Body of pancreas (tissue), 4 donors: ENCODE results near the gene LRIF1. TPM values are rescaled to one million over a fixed set of nuclear protein-coding genes. Genes with fewer than 3 reads are reported as not detected.

Source experiments
- ATAC-seq: fragments of 150-250 bp; one replicate; pipeline ENCODE4 v1.9.1; 2016
- DNase-seq, 4 donors: peaks; one replicate each; pipeline ENCODE4 v3.0.0-alpha.2; 2019
- H3K27ac ChIP-seq, 4 donors: fragments of 200-600 bp; sonication (generic); 1 replicate in 3 of 4; 2 replicates in 1 of 4; pipeline versions ENCODE4 v1.5.1 to v1.6.1; 2016 to 2019; ENCODE audit warnings: mild to moderate bottlenecking in 1 of 4, mixed read lengths in 1 of 4, moderate library complexity in 1 of 4
- H3K27me3 ChIP-seq, 2 donors: fragments of 200-600 bp; sonication (generic); one replicate each; pipeline ENCODE4 v1.6.0; 2016; ENCODE audit warnings: mild to moderate bottlenecking in 1 of 2
- H3K36me3 ChIP-seq, 2 donors: fragments of 200-600 bp; sonication (generic); replicated peaks in 1 of 2; 2 replicates each; pipeline ENCODE4 v1.5.1; 2016; ENCODE audit warnings: low read depth in 2 of 2; ENCODE audit not compliant: insufficient read depth in 1 of 2
- H3K4me1 ChIP-seq: fragments of 200-600 bp; sonication (generic); one replicate; pipeline ENCODE4 v1.6.0; 2016
- H3K4me3 ChIP-seq, 2 donors: fragments of 200-600 bp; sonication (generic); 1 replicate in 1 of 2; 2 replicates in 1 of 2; pipeline ENCODE4 v1.5.1; 2016 to 2019
- H3K9me3 ChIP-seq, 3 donors: fragments of 200-600 bp; sonication (generic); 1 replicate in 2 of 3; 2 replicates in 1 of 3; pipeline ENCODE4 v1.5.1; 2016
- POLR2A ChIP-seq, 3 donors: fragments of 450-650 bp; IDR thresholded peaks; one replicate each; pipeline ENCODE4 v1.6.1; 2016; ENCODE audit warnings: antibody characterized with exemption in 3 of 3, mild to moderate bottlenecking in 2 of 3
- WGBS, 2 donors: methylation state at CpG; one replicate each; pipeline ENCODE4 v1.1.5; 2017; 5-methylcytosine and 5-hydroxymethylcytosine counted together
- intact Hi-C: fragments of 100-400 bp; cut with DNase I; formaldehyde crosslinking; loops from one replicate; pipeline ENCODE4 v1.15.1; 2023
- total RNA-seq, 2 donors: library from RNA; depleted of rRNA; stranded (reverse); fragments of >200 nt; gene quantifications; one replicate each; pipeline ENCODE4 v1.1.0, GENCODE V29; 2016
- TF ChIP-seq, protein P1 (sequence below), 7 experiments: fragments of 450-650 bp in 4 of 7; fragments of 200-600 bp in 3 of 7; sonication (generic) in 3 of 7; IDR thresholded peaks; one replicate each; pipeline ENCODE4 v1.5.1; 2016 to 2019; ENCODE audit warnings: antibody characterized with exemption in 7 of 7

LRIF1 gene
- total RNA-seq, 2 donors from 2014 or later: 3.6 to 9.9 TPM

DNA sequence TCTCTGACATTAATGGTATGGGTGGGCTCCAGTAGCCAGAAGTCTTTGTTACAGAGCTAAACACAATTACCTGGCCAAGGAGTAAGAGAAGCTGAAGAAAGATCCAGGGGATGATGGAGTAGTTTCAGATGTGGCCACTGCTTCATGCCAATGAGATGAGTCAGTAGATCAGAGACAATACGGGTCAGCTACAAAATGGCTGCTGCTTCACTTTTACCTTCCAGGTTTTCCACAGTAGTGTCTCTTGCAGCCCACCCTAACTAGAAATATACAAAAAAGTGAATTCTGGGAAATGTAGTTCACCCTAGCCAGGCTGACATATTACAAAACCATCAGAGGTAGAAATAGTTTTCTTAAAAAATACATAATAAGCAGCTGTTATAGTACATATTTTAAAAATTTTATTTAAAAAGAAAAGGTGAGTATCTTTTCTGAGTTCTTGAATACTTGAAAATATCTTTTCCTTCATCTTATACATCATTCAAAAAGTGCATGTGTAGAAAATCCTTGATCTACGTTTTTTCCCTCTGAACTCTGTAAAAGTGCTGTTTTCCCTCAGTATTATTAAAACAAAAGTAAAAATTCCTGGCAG, 36.1 kb downstream of the LRIF1 start:
- no peaks in the 10 kb centered on the region for H3K27me3 ChIP-seq
- H3K4me1 ChIP-seq: no peaks in the 10 kb centered on the region
- intact Hi-C loops: no loop called here
- H3K36me3 ChIP-seq: no peaks in the 10 kb centered on the region
- TF ChIP-seq, protein P1, sequence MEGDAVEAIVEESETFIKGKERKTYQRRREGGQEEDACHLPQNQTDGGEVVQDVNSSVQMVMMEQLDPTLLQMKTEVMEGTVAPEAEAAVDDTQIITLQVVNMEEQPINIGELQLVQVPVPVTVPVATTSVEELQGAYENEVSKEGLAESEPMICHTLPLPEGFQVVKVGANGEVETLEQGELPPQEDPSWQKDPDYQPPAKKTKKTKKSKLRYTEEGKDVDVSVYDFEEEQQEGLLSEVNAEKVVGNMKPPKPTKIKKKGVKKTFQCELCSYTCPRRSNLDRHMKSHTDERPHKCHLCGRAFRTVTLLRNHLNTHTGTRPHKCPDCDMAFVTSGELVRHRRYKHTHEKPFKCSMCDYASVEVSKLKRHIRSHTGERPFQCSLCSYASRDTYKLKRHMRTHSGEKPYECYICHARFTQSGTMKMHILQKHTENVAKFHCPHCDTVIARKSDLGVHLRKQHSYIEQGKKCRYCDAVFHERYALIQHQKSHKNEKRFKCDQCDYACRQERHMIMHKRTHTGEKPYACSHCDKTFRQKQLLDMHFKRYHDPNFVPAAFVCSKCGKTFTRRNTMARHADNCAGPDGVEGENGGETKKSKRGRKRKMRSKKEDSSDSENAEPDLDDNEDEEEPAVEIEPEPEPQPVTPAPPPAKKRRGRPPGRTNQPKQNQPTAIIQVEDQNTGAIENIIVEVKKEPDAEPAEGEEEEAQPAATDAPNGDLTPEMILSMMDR (IDR thresholded peaks at IDR 0.05): no peak
- TF ChIP-seq POLR2A (IDR thresholded peaks at IDR 0.05): no peak
- DNase-seq: no peak
- no peak overlapping the region for H3K4me3 ChIP-seq
- no peak for ATAC-seq
- no peaks in the 10 kb centered on the region for H3K9me3 ChIP-seq
- H3K27ac ChIP-seq: no peak overlapping the region
- 51 to 59% methylated on average over 2 of the region's 2 CpGs for WGBS, 2 donors

DNA sequence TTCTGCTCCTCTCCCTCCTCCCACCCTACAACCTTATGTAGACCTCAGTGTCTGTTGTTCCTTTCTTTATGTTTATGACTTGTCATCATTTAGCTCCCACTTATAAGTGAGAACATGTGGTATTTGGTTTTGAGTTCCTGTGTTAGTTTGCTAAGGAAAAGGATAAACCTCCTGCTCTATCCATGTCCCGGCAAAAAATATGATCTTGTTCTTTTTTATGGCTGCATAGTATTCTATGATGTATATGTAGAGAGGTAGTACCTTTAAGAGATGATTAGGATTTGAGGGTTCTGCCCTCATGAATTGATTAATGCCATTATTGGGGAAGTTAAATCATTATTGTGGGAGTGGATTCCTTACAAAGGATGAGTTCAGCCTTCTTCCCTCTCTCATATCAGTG, 41.8 kb downstream of the LRIF1 start:
- TF ChIP-seq, protein P1 (IDR thresholded peaks at IDR 0.05): no peak
- TF ChIP-seq POLR2A (IDR thresholded peaks at IDR 0.05): no peak
- Histone ChIP-seq H3K27ac (no peak overlapping the region), H3K9me3 (no peaks in the 10 kb centered on the region), H3K4me1 (no peaks in the 10 kb centered on the region), H3K27me3 (no peaks in the 10 kb centered on the region), H3K36me3 (no peaks in the 10 kb centered on the region), H3K4me3 (no peak overlapping the region)
- intact Hi-C loops: no loop called here
- WGBS, 2 donors: 75 to 84% methylated on average over 1 of the region's 1 CpG
- ATAC-seq (no peak), DNase-seq (no peak)

DNA sequence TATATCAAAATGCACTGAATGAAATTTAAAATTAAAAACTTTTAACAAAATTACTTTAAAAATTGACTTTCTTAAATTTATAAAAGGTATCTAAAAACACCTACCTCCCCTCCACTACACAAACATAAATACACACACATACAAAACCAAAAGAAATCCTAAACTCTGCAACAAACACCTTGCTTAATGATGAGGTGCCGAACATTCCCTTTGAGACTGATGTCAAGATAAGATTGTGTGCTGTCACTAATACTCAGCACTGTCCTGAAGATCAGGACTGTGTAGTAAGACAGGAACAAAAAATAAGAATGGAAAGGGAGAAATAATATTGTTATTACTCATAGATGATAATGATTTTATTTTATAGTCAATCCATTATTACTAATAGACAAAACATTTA, 45.7 kb downstream of the LRIF1 start:
- Histone ChIP-seq H3K4me3 (no peak overlapping the region), H3K36me3 (no peaks in the 10 kb centered on the region), H3K27ac (no peak overlapping the region), H3K4me1 (no peaks in the 10 kb centered on the region), H3K27me3 (no peaks in the 10 kb centered on the region), H3K9me3 (no peaks in the 10 kb centered on the region)
- DNase-seq: no peak
- intact Hi-C loops: no loop called here
- ATAC-seq: no peak
- WGBS, 2 donors: 59 to 76% methylated on average over 1 of the region's 1 CpG
- TF ChIP-seq, protein P1 (IDR thresholded peaks at IDR 0.05): no peak
- TF ChIP-seq POLR2A (IDR thresholded peaks at IDR 0.05): no peak

DNA sequence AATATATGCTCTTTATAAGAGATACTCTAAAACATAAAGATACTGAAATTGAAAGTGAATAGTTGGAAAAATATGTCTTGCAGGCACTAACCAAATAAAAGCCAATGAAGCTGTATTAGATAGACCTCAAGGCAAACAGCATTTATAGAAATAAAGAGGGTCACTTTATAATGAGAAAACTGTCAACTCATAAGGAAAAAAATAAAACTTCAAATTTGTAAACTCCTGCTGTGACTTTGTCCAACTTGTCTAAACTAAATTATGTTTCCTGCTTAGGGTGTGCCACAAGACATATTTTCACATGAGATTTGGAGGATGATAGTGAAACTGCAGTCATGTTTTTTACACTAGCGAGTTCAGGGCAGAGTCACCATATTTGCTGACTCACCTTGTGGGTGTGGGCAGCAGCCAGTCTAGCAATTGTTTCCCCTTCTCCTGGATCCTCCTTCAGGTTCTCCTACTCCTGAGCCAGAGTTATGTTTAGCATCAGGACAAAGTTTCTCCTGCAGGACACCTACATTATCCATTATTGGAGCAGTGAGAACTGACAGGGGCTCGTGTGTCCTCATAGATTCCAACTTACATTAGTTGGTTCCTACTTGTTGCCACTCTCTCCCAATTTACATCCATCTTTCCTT, 46.9 kb downstream of the LRIF1 start:
- Histone ChIP-seq H3K4me1 (no peaks in the 10 kb centered on the region), H3K27ac (no peak overlapping the region), H3K36me3 (no peaks in the 10 kb centered on the region), H3K27me3 (no peaks in the 10 kb centered on the region), H3K4me3 (no peak overlapping the region), H3K9me3 (no peaks in the 10 kb centered on the region)
- DNase-seq: no peak
- 37 to 49% methylated on average over 2 of the region's 2 CpGs for WGBS, 2 donors
- no peak for ATAC-seq
- TF ChIP-seq, protein P1 (IDR thresholded peaks at IDR 0.05): no peak
- TF ChIP-seq POLR2A (IDR thresholded peaks at IDR 0.05): no peak
- intact Hi-C loops: no loop called here

DNA sequence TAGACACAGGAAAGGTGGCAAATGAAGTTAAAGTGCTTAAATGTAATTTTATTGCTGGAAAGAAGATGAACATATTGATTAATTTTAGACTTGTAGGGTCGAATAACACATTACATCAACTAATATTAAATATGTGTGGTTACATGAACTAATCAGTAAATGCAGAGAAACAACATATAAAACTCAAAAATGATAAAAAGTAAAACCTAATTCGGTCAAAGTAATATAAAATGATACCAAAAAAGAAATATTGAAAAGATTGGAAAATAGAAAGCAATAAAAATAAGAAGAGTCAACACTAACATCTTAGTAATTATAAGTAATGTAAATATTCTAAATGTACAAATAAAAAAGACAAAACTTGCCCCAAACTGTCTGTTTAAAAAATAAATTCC, 47.5 kb downstream of the LRIF1 start:
- no peak overlapping the region for H3K27ac ChIP-seq
- TF ChIP-seq, protein P1 (IDR thresholded peaks at IDR 0.05): no peak
- no peak for TF ChIP-seq POLR2A (IDR thresholded peaks at IDR 0.05)
- WGBS, 2 donors: 50 to 61% methylated on average over 2 of the region's 2 CpGs
- DNase-seq: no peak
- ATAC-seq: no peak
- H3K27me3 ChIP-seq: no peaks in the 10 kb centered on the region
- no peaks in the 10 kb centered on the region for H3K9me3 ChIP-seq
- H3K4me1 ChIP-seq: no peaks in the 10 kb centered on the region
- H3K36me3 ChIP-seq: no peaks in the 10 kb centered on the region
- intact Hi-C loops: no loop called here
- no peak overlapping the region for H3K4me3 ChIP-seq
